Measurements from ENCODE around the gene CADM1. TPM values are rescaled to one million over a fixed set of nuclear protein-coding genes. Genes with fewer than 3 reads are reported as not detected.
A peak's percentile ranks its signal among the peaks of the same experiment; 100 is the strongest.

CADM1 gene
- total RNA-seq, 2 experiments from 2014 or later: 0.47 to 0.63 TPM

DNA sequence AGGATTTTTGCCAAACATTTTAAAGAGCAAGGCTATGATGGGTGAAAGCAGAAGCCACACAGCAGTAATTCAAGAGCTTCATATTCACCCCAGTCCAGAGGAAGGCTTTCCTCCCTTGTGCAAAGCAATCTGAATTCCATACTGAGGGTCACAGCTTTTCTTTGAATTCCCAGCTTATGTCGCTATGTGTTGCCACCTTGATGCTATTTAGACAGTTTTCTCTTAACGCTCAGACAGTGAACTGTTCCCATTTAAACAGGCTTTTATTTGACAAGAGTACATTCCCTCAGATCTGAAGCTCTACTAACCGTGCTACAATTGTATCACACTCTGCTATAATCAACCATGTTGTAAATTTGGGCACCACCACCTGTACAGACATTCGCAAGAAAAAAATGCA is 279.7 kb downstream of the CADM1 start:
- Mint-ChIP-seq H3K9me3 (no peaks in the 10 kb centered on the region), H3K27ac (no peak overlapping the region), H3K27me3 (peaks cover 2% of the 10 kb centered on the region), H3K36me3 (ENCODE audit: low read depth) (no peaks in the 10 kb centered on the region), H3K4me3 (no peak overlapping the region), H3K4me1 (ENCODE audit: low read depth) (peaks cover 11% of the 10 kb centered on the region)
- ChIA-PET CTCF (interaction anchor here (1.0 to 1.7 kb wide), 4 partner anchors 9 to 100 kb away, joined by 3 to 4 read pairs (median 4); no protein-coding TSS in a partner anchor), POLR2A (no interaction called here)
- intact Hi-C loops (cut with micrococcal nuclease): no loop called here
- TF ChIP-seq, protein P1, sequence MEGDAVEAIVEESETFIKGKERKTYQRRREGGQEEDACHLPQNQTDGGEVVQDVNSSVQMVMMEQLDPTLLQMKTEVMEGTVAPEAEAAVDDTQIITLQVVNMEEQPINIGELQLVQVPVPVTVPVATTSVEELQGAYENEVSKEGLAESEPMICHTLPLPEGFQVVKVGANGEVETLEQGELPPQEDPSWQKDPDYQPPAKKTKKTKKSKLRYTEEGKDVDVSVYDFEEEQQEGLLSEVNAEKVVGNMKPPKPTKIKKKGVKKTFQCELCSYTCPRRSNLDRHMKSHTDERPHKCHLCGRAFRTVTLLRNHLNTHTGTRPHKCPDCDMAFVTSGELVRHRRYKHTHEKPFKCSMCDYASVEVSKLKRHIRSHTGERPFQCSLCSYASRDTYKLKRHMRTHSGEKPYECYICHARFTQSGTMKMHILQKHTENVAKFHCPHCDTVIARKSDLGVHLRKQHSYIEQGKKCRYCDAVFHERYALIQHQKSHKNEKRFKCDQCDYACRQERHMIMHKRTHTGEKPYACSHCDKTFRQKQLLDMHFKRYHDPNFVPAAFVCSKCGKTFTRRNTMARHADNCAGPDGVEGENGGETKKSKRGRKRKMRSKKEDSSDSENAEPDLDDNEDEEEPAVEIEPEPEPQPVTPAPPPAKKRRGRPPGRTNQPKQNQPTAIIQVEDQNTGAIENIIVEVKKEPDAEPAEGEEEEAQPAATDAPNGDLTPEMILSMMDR (IDR thresholded peaks at IDR 0.05): no peak
- DNase-seq (no peak), ATAC-seq (no peak)

DNA sequence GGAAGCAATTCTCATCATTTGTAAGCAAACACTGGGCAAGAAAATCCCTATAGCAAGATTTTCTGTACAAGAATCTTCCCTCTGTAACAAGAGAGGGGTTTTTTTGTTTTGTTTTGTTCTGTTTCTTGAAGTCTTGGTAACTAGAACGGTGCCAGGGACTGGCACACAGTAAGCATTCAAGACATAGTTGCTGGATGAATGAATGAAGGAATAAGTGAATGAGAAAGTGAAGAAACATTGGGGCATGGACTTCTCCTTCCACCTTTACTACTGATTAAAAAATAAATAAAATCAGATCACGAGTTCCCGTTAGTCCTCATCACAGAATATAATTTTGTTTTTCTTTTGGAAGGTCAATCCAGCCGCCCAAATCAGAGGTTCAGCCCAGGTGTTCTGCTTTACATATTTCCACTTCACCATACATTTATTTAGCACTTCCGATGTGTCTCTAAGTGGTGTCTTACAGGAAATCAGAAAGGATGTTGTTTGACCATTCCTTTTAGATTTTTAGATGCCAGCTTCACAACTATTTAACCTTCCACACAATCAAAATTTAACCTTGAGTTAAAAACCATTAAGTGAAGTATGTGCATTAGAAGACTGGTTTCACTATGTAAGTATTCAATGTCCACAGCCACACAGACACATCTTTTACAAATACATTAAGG is 281.2 kb downstream of the CADM1 start:
- ATAC-seq (peak; percentile 59), DNase-seq (no peak)
- intact Hi-C loops (cut with micrococcal nuclease): no loop called here
- Mint-ChIP-seq H3K9me3 (no peaks in the 10 kb centered on the region), H3K4me1 (ENCODE audit: low read depth) (peaks cover 11% of the 10 kb centered on the region), H3K27ac (peak overlapping the region; percentile 72), H3K36me3 (ENCODE audit: low read depth) (no peaks in the 10 kb centered on the region), H3K27me3 (peaks cover 2% of the 10 kb centered on the region), H3K4me3 (no peak overlapping the region)
- TF ChIP-seq, protein P1 (IDR thresholded peaks at IDR 0.05): no peak
- POLR2A ChIA-PET: no interaction called here
- CTCF ChIA-PET: no interaction called here

DNA sequence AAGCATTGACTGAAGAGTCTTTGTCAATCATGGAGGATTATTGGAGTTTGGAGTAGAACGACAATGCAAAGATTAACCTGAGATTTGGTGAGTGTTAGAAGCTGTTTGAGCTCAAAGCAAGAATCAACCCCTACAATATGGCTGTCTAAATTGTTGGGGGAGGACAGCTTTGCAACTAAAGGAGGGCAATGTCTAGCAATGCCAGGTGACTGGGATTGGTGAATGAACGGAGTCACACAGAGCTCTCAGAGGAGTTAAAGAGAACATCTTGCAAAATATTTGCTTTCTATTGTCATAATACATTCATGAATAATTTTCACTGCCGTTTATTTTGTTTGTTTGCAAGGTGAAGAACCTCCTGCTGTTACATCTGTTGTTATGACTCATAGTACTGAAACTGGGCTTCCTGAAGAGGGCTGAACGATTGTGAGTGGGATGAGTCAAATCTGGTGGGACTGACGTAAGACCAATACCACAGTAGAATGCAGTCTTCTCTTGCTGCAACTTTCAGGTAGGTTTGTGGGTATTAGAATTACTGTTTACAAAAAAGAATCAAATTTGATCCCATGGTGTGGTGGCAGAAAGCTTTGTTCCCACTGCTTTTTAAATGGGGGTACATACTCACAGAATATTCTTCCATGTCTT is 281.9 kb downstream of the CADM1 start:
- Mint-ChIP-seq H3K9me3 (no peaks in the 10 kb centered on the region), H3K36me3 (ENCODE audit: low read depth) (no peaks in the 10 kb centered on the region), H3K4me1 (ENCODE audit: low read depth) (peaks cover 14% of the 10 kb centered on the region), H3K27ac (peak overlapping the region; percentile 72), H3K4me3 (no peak overlapping the region), H3K27me3 (peaks cover 2% of the 10 kb centered on the region)
- ATAC-seq (peak; percentile 87), DNase-seq (peak; percentile 53)
- ChIA-PET POLR2A (no interaction called here), CTCF (no interaction called here)
- intact Hi-C loops (cut with micrococcal nuclease): no loop called here
- TF ChIP-seq, protein P1 (IDR thresholded peaks at IDR 0.05): no peak

DNA sequence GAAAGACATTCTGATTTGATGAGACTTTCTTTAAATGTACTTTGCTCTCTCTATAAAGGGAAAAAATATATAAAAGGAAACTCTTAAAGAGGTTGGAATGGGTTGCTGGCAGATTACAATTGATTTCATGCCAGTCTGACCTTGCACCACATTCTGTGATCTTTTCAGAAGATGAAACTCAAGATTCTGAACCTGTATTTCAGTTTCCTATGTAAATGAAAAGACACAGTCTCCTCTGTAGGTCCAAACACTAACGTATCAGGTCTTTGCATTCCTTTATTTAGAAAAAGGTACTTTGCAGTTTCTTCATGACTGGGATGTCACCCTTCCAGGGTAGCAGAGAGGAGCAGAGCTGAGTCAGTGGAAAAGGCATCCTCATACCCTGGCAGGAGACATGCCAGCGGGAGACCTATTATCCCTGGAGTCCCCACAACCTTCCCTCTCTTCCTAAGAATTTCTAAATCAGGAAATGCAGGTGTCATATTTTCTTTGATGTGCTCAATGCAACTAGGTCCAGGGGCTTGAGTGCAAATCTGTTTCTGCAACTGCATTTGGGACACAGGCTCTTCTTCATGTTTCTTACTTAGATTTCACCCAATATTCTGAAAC is 282.6 kb downstream of the CADM1 start:
- H3K9me3 Mint-ChIP-seq: no peaks in the 10 kb centered on the region
- DNase-seq (no peak), ATAC-seq (no peak)
- H3K4me1 Mint-ChIP-seq (ENCODE audit: low read depth): peaks cover 14% of the 10 kb centered on the region
- no peaks in the 10 kb centered on the region for H3K36me3 Mint-ChIP-seq (ENCODE audit: low read depth)
- H3K4me3 Mint-ChIP-seq: no peak overlapping the region
- CTCF ChIA-PET: no interaction called here
- H3K27me3 Mint-ChIP-seq: peaks cover 2% of the 10 kb centered on the region
- POLR2A ChIA-PET: no interaction called here
- peak overlapping the region; percentile 34 for H3K27ac Mint-ChIP-seq
- intact Hi-C loops (cut with micrococcal nuclease): no loop called here
- TF ChIP-seq, protein P1 (IDR thresholded peaks at IDR 0.05): no peak

DNA sequence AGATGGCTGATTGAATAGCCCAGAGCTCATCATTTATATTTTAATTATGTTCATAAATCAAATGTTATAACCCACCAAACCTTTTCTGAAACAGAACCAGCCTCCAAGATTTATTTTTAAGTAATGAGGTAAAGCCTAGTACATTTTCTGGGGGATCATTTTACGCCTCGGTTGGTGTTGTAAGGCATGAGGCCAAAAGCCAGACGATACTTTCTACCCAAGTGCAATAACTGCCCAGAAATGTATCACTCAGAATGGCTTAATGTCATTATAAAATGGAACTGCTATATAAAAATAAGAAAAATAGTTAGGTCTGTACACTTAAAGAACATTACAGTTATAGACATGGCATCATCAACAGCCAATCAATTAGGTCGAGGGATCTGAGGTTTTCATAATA is 283.3 kb downstream of the CADM1 start:
- H3K36me3 Mint-ChIP-seq (ENCODE audit: low read depth): no peaks in the 10 kb centered on the region
- intact Hi-C loops (cut with micrococcal nuclease): no loop called here
- no peak overlapping the region for H3K4me3 Mint-ChIP-seq

More for the DNA sequence above, 283.3 kb downstream of the CADM1 start:
- Mint-ChIP-seq H3K4me1 (ENCODE audit: low read depth) (peaks cover 14% of the 10 kb centered on the region), H3K27me3 (peaks cover 6% of the 10 kb centered on the region), H3K27ac (no peak overlapping the region), H3K9me3 (no peaks in the 10 kb centered on the region)
- ChIA-PET POLR2A (no interaction called here), CTCF (no interaction called here)
- TF ChIP-seq, protein P1 (IDR thresholded peaks at IDR 0.05): no peak
- ATAC-seq: no peak
- no peak for DNase-seq
